Kidney (tissue), 14 donors: ENCODE results near the gene LAPTM5. TPM values are rescaled to one million over a fixed set of nuclear protein-coding genes. Genes with fewer than 3 reads are reported as not detected.

Experiments used
- DNase-seq, 5 donors: peaks; one replicate each; pipeline ENCODE4 v3.0.0-alpha.2; 2013 to 2020
- FAIRE-seq: peaks from 2 replicates; lab custom pipeline; 2012; peaks lifted over from hg19 to GRCh38; lab: Jason Lieb, UNC
- H3K27ac ChIP-seq, 2 donors: one replicate each; pipeline ENCODE4 v1.7.0; 2013; ENCODE audit warnings: low read depth in 2 of 2, low read length in 2 of 2, inconsistent platforms in 1 of 2
- H3K27me3 ChIP-seq: one replicate; pipeline ENCODE4 v1.7.1; 2013; ENCODE audit warnings: low read length, inconsistent platforms; ENCODE audit not compliant: control insufficient read depth, insufficient read depth
- H3K36me3 ChIP-seq, 3 donors: one replicate each; pipeline versions ENCODE4 v1.7.0 to v1.7.1; 2013; ENCODE audit warnings: low read length in 3 of 3, control low read depth in 1 of 3, inconsistent platforms in 1 of 3; ENCODE audit not compliant: insufficient read depth in 3 of 3, control insufficient read depth in 2 of 3
- H3K4me1 ChIP-seq, 3 donors: one replicate each; pipeline versions ENCODE4 v1.7.0 to v1.7.1; 2013; ENCODE audit warnings: low read length in 3 of 3, inconsistent platforms in 1 of 3, low read depth in 1 of 3; ENCODE audit not compliant: control insufficient read depth in 2 of 3, insufficient read depth in 2 of 3
- H3K4me3 ChIP-seq, 3 donors: one replicate each; pipeline versions ENCODE4 v1.7.0 to v1.8.1; 2013; ENCODE audit warnings: low read length in 3 of 3, control low read depth in 1 of 3, inconsistent platforms in 1 of 3
- H3K9ac ChIP-seq, 3 donors: one replicate each; pipeline versions ENCODE4 v1.7.0 to v1.7.1; 2013; ENCODE audit warnings: low read length in 3 of 3, control low read depth in 1 of 3, inconsistent platforms in 1 of 3
- H3K9me3 ChIP-seq, 3 donors: one replicate each; pipeline versions ENCODE4 v1.7.0 to v1.7.1; 2013; ENCODE audit warnings: low read length in 3 of 3, control low read depth in 1 of 3, inconsistent platforms in 1 of 3; ENCODE audit not compliant: control insufficient read depth in 2 of 3, insufficient read depth in 1 of 3
- CTCF ChIP-seq: IDR thresholded peaks from 3 replicates; pipeline ENCODE4 v1.5.1; 2012; ENCODE audit warnings: mild to moderate bottlenecking, moderate library complexity, borderline replicate concordance; ENCODE audit not compliant: insufficient read depth; ENCODE audit errors: extremely low read depth
- intact Hi-C: fragments of 100-400 bp; cut with DNase I; formaldehyde crosslinking; loops from one replicate; pipeline ENCODE4 v1.11.1; 2022
- polyA plus RNA-seq: library from polyadenylated mRNA; stranded (reverse); fragments of 350-450 nt; fragmentation: Illumina TruSeq; extraction: RNeasy Lipid Tissue Mini Kit (QIAGEN cat#74804); gene quantifications from one replicate; pipeline ENCODE4 v1.2.3, GENCODE V29; 2014; ENCODE audit warnings: low read depth, low replicate concordance; ENCODE audit not compliant: insufficient read depth
- total RNA-seq: library from RNA; stranded (reverse); fragmentation: NEBNext Ultra II Directional; extraction: Animal tissue kit (Norgen Biotek cat#: 25700); gene quantifications from one replicate; pipeline ENCODE4 v1.2.1, GENCODE V29; 2021
- donor health status: control.
- donor health status: control.
- donor health status: control.
- donor health status: control.
- donor health status: control.
- donor health status: DM: yes; HTN: yes; CAD: no.
- donor health status: Normal renal cell carcinoma (clear cell type).

The LAPTM5 gene
- total and polyA plus RNA-seq, 2 donors from 2014 or later: 23.5 to 108 TPM

GRCh38 chr1:30695439-30695841, 62.1 kb downstream of the LAPTM5 start:
- Histone ChIP-seq H3K36me3 (no peaks in the 10 kb centered on the region), H3K4me1 (no peaks in the 10 kb centered on the region), H3K9me3 (no peaks in the 10 kb centered on the region), H3K27ac (no peak overlapping the region), H3K27me3 (no peaks in the 10 kb centered on the region), H3K4me3 (no peak overlapping the region), H3K9ac (no peak overlapping the region)
- FAIRE-seq (no peak), DNase-seq (peak in 1 of 5 donors; percentile 45)
- no peak for TF ChIP-seq CTCF
- intact Hi-C loops: no loop called here

- no peak overlapping the region for H3K4me3 ChIP-seq
- no peak overlapping the region for H3K27ac ChIP-seq
- H3K36me3 ChIP-seq: no peaks in the 10 kb centered on the region
- FAIRE-seq (no peak), DNase-seq (peak in 1 of 5 donors; percentile 18)
- no peaks in the 10 kb centered on the region for H3K9me3 ChIP-seq
- no peak for TF ChIP-seq CTCF
- no peaks in the 10 kb centered on the region for H3K27me3 ChIP-seq
- no peak overlapping the region for H3K9ac ChIP-seq
- intact Hi-C loops: no loop called here
- no peaks in the 10 kb centered on the region for H3K4me1 ChIP-seq
These were observed 63.0 kb downstream of the LAPTM5 start for GRCh38 chr1:30694280-30695175.

GRCh38 chr1:30693822-30694221, 63.8 kb downstream of the LAPTM5 start:
- no peaks in the 10 kb centered on the region for H3K4me1 ChIP-seq
- no peak overlapping the region for H3K27ac ChIP-seq
- H3K27me3 ChIP-seq: no peaks in the 10 kb centered on the region
- FAIRE-seq: no peak
- no peak overlapping the region for H3K9ac ChIP-seq
- no peak overlapping the region for H3K4me3 ChIP-seq
- TF ChIP-seq CTCF: no peak
- intact Hi-C loops: no loop called here
- no peaks in the 10 kb centered on the region for H3K36me3 ChIP-seq
- H3K9me3 ChIP-seq: no peaks in the 10 kb centered on the region
- DNase-seq: peak in 1 of 5 donors; percentile 26
